Endothelial cell (in vitro differentiated cells): ENCODE measurements around the gene CD27. TPM values are rescaled to one million over a fixed set of nuclear protein-coding genes. Genes with fewer than 3 reads are reported as not detected.

Source experiments
- DNase-seq: peaks from one replicate; pipeline ENCODE4 v3.0.0; 2021; ENCODE audit warnings: low spot score
- H3K27ac Mint-ChIP-seq: one replicate; pipeline ENCODE4 v1.8.0; 2021; ENCODE audit warnings: mixed read lengths, inconsistent platforms; ENCODE audit not compliant: unreplicated experiment
- H3K27me3 Mint-ChIP-seq: one replicate; pipeline ENCODE4 v1.8.0; 2021; ENCODE audit warnings: mild to moderate bottlenecking, moderate library complexity, mixed read lengths, inconsistent platforms; ENCODE audit not compliant: unreplicated experiment
- H3K36me3 Mint-ChIP-seq: one replicate; pipeline ENCODE4 v1.8.0; 2021; ENCODE audit warnings: mild to moderate bottlenecking, low read depth, mixed read lengths, inconsistent platforms; ENCODE audit not compliant: unreplicated experiment
- H3K4me1 Mint-ChIP-seq: one replicate; pipeline ENCODE4 v1.8.0; 2021; ENCODE audit warnings: mild to moderate bottlenecking, mixed read lengths, inconsistent platforms; ENCODE audit not compliant: unreplicated experiment
- H3K4me3 Mint-ChIP-seq: one replicate; pipeline ENCODE4 v1.8.0; 2021; ENCODE audit warnings: mild to moderate bottlenecking, mixed read lengths, inconsistent platforms; ENCODE audit not compliant: unreplicated experiment
- H3K9me3 Mint-ChIP-seq: one replicate; pipeline ENCODE4 v1.8.0; 2021; ENCODE audit warnings: mixed read lengths, inconsistent platforms; ENCODE audit not compliant: unreplicated experiment
- CTCF ChIP-seq: fragments of 200-600 bp; sonication (generic); IDR thresholded peaks from one replicate; pipeline ENCODE4 v1.5.0; 2021; ENCODE audit warnings: antibody characterized with exemption; ENCODE audit not compliant: unreplicated experiment
- total RNA-seq: library from RNA; stranded (reverse); fragmentation: NEBNext Ultra II Directional; extraction: Animal tissue kit (Norgen Biotek cat#: 25700); gene quantifications from one replicate; pipeline ENCODE4 v1.2.1, GENCODE V29; 2021; ENCODE audit not compliant: unreplicated experiment

Gene CD27
- total RNA-seq, 1 donor from 2014 or later, result not detected

- Mint-ChIP-seq H3K4me1 (peaks cover 7% of the 10 kb centered on the region), H3K27ac (no peak overlapping the region), H3K36me3 (no peaks in the 10 kb centered on the region), H3K27me3 (no peaks in the 10 kb centered on the region), H3K4me3 (no peak overlapping the region), H3K9me3 (no peaks in the 10 kb centered on the region)
- peak; percentile 66 for TF ChIP-seq CTCF
- peak; percentile 73 for DNase-seq
These were observed 21.3 kb upstream of the CD27 start for GRCh38 chr12:6423267-6424007.

GRCh38 chr12:6424008-6424347 is 20.8 kb upstream of the CD27 start:
- H3K27ac Mint-ChIP-seq, result no peak overlapping the region
- H3K27me3 Mint-ChIP-seq, result no peaks in the 10 kb centered on the region

GRCh38 chr12:6424866-6425265 is 19.9 kb upstream of the CD27 start:
- no peaks in the 10 kb centered on the region for H3K27me3 Mint-ChIP-seq
- no peak overlapping the region for H3K27ac Mint-ChIP-seq
- no peaks in the 10 kb centered on the region for H3K9me3 Mint-ChIP-seq
- H3K36me3 Mint-ChIP-seq, result no peaks in the 10 kb centered on the region
- TF ChIP-seq CTCF, result no peak
- DNase-seq, result no peak
- no peak overlapping the region for H3K4me3 Mint-ChIP-seq
- H3K4me1 Mint-ChIP-seq, result no peaks in the 10 kb centered on the region

More at GRCh38 chr12:6424008-6424347, 20.8 kb upstream of the CD27 start:
- Mint-ChIP-seq H3K4me3 (no peak overlapping the region), H3K9me3 (no peaks in the 10 kb centered on the region), H3K36me3 (no peaks in the 10 kb centered on the region), H3K4me1 (peaks cover 5% of the 10 kb centered on the region)
- no peak for DNase-seq
- TF ChIP-seq CTCF, result no peak

GRCh38 chr12:6425590-6426531 is 18.9 kb upstream of the CD27 start:
- DNase-seq, result no peak
- no peaks in the 10 kb centered on the region for H3K36me3 Mint-ChIP-seq
- peaks cover 10% of the 10 kb centered on the region for H3K4me1 Mint-ChIP-seq
- no peak overlapping the region for H3K27ac Mint-ChIP-seq
- H3K4me3 Mint-ChIP-seq, result no peak overlapping the region
- TF ChIP-seq CTCF, result no peak
- no peaks in the 10 kb centered on the region for H3K27me3 Mint-ChIP-seq
- H3K9me3 Mint-ChIP-seq, result no peaks in the 10 kb centered on the region
